Measurements from ENCODE around the gene KRTAP5-6.
"Not testable (repeated sequence)": the region's sequence is repeated elsewhere in the genome, so short reads cannot be mapped to it uniquely, and the experiment has no call there.

The KRTAP5-6 gene

DNA sequence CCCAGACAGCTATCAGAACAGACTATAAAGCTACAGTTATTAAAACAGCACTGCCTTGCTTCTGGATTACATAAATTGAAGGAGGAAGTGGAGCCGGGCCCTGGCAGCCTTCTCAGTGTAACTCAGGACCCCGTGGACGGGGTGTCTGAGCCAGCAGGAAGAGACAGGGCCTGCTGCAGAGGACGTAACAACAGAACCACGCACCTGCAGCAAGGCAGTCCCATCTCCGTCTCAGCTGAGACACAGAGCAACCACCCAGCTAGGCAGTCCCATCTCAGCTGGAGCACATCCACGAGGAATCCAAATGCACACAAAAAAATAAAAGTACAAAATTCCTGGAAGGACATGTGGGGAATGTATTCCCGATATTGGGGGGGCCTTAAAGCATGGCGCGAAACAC lies 17.1 kb upstream of the KRTAP5-6 start:
- no peaks in the 10 kb centered on the region for H3K4me1 ChIP-seq (ENCODE audit: control insufficient read depth, insufficient read depth, low read length)
- H3K27me3 ChIP-seq (ENCODE audit: control insufficient read depth, insufficient read depth, low read length): peaks cover 19% of the 10 kb centered on the region
- H3K9ac ChIP-seq (ENCODE audit: low read length): no peak overlapping the region
- H3K36me3 ChIP-seq (ENCODE audit: control insufficient read depth, insufficient read depth, low read length): no peaks in the 10 kb centered on the region
- H3K4me3 ChIP-seq (ENCODE audit: low read length): no peak overlapping the region
- H3K9me3 ChIP-seq (ENCODE audit: control insufficient read depth, low read length): no peaks in the 10 kb centered on the region

DNA sequence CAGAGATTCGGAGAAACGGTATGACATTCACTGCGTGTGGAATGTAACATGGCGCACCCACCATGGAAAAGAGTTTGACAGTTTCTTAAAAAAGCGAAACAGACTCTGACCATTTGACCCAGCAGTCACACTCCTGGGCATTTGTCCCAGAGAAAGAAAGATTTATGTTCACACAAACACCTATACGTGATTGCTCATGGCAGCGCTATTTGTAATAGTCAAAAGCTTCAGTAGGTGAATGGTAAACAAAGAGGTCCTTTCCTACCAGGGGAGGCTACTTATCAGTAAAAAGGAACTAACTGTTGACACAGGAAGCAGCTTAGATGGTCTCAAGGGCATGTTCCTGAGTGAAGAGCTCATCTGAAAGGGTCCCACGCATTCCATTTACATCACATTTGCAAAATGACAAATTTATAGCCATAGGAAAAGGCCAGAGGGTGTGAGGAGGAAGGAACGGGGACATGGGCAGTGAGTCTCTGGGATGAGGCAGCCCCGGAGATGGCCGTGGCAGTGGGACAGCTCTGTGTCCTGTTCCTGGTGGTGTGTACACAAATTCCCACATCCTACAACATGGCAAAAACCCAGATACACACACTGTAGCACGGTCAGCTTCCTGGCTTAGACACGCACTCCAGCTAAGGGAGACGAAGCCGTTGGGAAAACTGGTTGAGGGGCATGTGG lies 14.6 kb upstream of the KRTAP5-6 start:
- Histone ChIP-seq H3K36me3 (ENCODE audit: control insufficient read depth, insufficient read depth, low read length) (no peaks in the 10 kb centered on the region), H3K4me1 (ENCODE audit: control insufficient read depth, insufficient read depth, low read length) (no peaks in the 10 kb centered on the region), H3K9me3 (ENCODE audit: control insufficient read depth, low read length) (no peaks in the 10 kb centered on the region), H3K9ac (ENCODE audit: low read length) (no peak overlapping the region), H3K27me3 (ENCODE audit: control insufficient read depth, insufficient read depth, low read length) (peaks cover 10% of the 10 kb centered on the region), H3K4me3 (ENCODE audit: low read length) (no peak overlapping the region)

DNA sequence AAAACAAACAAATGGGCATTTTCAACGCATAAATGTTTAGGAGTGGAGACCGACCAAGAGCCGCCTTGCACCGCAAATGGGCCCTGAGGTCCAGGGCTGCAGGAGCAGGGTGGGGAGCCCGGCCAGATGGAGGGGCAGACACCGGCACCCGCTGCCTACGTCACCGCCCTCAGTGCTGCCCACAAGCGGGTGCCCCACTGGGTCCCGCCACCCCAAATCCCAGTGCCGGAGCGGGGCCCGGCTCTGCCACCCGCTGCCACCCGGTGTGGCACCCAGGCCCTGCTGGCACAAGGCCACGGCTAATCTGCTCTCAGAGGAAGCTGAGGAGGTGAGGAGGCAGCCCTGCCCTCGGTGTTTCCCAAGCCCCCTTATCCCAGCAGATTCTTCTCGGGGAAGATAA lies 13.8 kb upstream of the KRTAP5-6 start:
- not testable (repeated sequence) for H3K4me1 ChIP-seq (ENCODE audit: control insufficient read depth, insufficient read depth, low read length); H3K9me3 ChIP-seq (ENCODE audit: control insufficient read depth, low read length); H3K9ac ChIP-seq (ENCODE audit: low read length); H3K4me3 ChIP-seq (ENCODE audit: low read length); H3K36me3 ChIP-seq (ENCODE audit: control insufficient read depth, insufficient read depth, low read length)
- peaks cover 10% of the 10 kb centered on the region for H3K27me3 ChIP-seq (ENCODE audit: control insufficient read depth, insufficient read depth, low read length)

DNA sequence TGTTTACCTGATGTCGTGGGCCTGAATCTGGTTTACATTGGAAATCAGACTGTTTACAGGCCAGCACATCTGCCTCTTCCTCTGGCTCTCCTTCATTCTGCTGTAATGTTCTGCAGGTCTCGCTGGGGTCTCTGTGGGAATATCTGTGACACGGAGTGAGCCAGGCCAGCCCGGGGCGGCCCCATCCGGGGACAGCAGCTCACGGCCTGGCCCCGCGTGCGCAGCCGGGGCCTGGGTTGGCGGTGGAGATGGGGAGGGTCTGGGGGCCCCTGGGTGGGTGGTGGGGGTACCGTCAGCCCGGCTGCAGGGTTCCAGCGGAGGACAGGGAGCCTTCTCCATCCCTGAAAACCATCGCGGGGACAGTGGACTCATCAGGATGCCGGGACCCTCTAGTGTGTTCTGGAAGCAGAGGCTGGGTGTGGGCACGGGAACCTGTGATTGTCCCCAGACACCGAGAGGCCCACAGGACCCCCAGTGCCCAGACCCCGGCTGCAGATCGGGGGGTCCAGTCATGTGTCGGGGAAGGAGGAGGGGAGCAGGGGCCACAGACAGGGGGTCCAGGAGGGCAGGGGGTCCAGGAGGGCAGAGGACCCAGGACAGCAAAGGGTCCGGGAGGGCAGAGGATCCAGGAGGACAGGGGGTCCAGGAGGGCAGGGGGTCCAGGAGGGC lies 13.0 kb upstream of the KRTAP5-6 start:
- not testable (repeated sequence) for H3K9ac ChIP-seq (ENCODE audit: low read length); H3K36me3 ChIP-seq (ENCODE audit: control insufficient read depth, insufficient read depth, low read length); H3K4me3 ChIP-seq (ENCODE audit: low read length); H3K4me1 ChIP-seq (ENCODE audit: control insufficient read depth, insufficient read depth, low read length); H3K9me3 ChIP-seq (ENCODE audit: control insufficient read depth, low read length)
- H3K27me3 ChIP-seq (ENCODE audit: control insufficient read depth, insufficient read depth, low read length): peaks cover 10% of the 10 kb centered on the region

DNA sequence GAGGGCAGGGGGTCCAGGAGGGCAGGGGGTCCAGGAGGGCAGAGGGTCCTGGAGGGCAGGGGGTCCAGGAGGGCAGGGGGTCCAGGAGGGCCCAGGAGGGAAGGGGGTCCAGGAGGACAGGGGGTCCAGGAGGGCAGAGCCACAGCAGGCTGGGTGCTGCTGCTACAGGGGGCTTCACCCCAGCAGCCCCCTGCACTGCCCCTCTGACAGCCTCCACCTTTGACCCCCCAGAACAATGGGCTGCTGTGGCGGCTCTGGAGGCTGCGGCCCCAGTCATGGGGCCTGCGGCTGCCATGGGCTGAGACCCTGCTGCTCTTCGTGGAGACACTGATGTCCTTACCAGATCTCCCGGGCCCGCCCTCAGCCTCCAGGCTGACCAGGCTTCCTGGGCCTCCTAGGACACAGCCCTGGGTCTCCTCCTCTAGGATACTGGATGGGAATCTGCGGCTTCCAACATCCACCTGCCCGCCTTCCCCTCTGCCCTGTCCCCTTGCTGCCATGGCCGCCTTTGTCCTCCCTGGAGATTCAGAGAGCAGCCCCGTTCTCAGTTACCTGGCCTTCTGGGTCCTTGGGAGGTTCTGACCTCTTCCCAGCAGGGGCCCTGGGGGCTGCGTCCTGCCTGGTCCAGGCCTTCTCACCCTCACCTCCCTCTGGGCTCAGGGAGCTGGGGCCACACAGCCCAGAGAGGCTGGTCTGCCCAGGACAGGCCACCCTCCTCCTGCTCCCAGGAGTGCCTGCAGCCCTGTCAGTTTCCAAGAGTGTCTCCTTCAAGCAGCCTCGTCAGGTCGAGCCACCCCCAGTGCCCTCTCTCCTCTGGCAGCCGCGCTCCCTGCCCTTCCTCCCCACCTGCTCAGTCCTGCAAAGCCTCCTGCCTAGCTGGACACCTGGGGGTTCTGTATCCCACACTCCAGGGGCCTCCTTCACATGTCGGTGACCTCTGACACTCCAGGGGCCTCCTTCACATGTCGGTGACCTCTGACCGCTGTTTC lies 11.8 kb upstream of the KRTAP5-6 start:
- H3K4me3 ChIP-seq (ENCODE audit: low read length): not testable (repeated sequence)

DNA sequence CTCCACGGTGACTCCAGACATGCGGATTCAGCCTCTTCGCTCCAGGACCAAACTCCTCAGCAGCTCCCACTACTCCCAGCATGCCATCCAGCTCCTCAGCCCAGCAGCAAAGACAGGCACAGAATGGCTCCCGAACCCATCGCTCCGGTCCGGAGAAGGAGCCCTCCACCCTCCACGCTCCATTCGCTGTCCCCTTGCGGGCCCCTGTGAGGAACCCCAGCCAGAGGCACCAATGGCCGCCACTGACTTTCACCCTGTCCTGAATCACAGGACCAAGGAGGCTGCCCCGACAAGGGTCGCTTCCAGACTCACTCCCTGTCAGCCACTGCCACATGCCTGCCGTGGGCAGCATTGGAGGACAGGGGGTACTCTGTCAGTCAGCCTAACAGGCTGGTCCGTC lies 10.8 kb upstream of the KRTAP5-6 start:
- H3K36me3 ChIP-seq (ENCODE audit: control insufficient read depth, insufficient read depth, low read length); H3K9ac ChIP-seq (ENCODE audit: low read length); H3K9me3 ChIP-seq (ENCODE audit: control insufficient read depth, low read length); H3K4me3 ChIP-seq (ENCODE audit: low read length): not testable (repeated sequence)
- peaks cover 14% of the 10 kb centered on the region for H3K4me1 ChIP-seq (ENCODE audit: control insufficient read depth, insufficient read depth, low read length)
- H3K27me3 ChIP-seq (ENCODE audit: control insufficient read depth, insufficient read depth, low read length): peaks cover 20% of the 10 kb centered on the region

More for the DNA sequence above, 11.8 kb upstream of the KRTAP5-6 start:
- H3K4me1 ChIP-seq (ENCODE audit: control insufficient read depth, insufficient read depth, low read length); H3K36me3 ChIP-seq (ENCODE audit: control insufficient read depth, insufficient read depth, low read length); H3K9me3 ChIP-seq (ENCODE audit: control insufficient read depth, low read length); H3K9ac ChIP-seq (ENCODE audit: low read length): not testable (repeated sequence)
- peaks cover 11% of the 10 kb centered on the region for H3K27me3 ChIP-seq (ENCODE audit: control insufficient read depth, insufficient read depth, low read length)

DNA sequence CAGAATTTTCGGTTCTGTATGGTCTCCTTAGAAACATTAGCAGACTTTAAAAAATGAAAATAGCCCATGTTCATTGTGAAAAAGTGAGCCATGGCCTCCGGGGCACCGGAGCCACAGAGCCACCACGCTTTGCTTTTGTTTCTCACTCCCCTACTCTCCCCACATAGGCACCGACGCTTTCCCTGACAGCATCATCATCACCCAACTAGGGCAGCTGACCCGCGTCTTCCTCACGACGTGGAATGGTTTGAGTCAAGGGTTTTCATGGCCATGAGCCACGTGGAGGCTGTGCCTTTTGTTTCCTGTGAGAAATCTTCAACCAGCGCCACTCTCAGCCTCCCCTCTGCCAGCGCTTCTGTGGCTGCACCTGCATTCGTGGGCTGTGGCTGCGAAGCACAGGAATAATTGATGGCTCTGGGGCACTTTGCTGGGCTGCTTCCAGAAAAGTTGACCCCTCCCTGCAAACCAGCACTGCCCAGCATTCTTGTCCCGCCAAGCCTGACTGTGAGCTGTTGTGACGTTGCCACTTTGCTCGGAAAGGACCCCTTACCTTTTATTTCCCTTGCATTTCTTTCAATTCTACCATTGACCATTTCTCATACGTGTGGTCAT lies 8.6 kb upstream of the KRTAP5-6 start:
- not testable (repeated sequence) for H3K36me3 ChIP-seq (ENCODE audit: control insufficient read depth, insufficient read depth, low read length); H3K4me3 ChIP-seq (ENCODE audit: low read length); H3K9ac ChIP-seq (ENCODE audit: low read length); H3K9me3 ChIP-seq (ENCODE audit: control insufficient read depth, low read length)
- Histone ChIP-seq H3K27me3 (ENCODE audit: control insufficient read depth, insufficient read depth, low read length) (peaks cover 23% of the 10 kb centered on the region), H3K4me1 (ENCODE audit: control insufficient read depth, insufficient read depth, low read length) (peaks cover 25% of the 10 kb centered on the region)

DNA sequence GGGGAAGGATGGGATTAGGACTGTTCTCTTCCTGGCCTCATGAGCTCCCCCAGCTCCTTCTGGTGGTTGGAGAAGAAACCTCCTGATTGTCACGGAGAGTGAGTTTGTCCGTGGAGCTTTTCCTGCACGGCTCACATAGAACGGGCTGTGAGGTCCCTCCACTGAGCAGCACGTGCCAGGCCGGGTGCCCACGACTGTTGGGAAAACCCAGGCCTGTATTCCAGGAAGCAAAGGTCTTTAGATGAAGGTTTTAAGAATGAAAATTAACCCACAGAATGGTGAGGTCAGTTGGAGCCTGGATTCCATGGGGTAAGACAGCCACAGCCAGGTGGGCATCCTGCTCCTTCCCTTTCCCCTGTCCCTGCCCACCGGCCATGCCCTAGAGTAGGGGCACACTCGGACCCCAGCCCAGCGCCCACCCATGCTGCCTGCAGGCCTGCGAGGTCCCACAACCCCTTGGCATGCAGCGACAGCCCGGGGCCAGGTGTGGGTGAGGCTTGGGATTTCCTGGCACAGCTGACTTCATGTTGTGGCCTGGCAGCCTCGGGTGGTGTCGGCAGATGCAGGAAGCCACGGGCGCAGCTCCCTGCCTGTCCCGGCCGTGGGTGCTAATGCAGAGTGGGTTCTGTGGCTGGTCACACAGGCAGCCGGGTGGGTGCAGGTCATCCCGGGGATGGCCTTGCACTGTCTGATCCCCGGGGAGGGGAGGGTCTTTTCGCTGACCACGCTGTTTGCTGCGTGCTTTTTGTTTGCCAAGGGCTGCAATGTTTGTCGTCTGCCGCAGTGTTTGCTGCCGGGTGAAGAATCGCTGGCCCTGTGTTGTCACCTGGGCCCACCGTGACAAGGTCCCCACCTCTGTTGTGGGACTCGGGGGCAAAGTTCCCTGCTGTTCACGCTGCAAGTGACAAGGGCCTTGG lies 7.5 kb upstream of the KRTAP5-6 start:
- H3K9ac ChIP-seq (ENCODE audit: low read length); H3K4me3 ChIP-seq (ENCODE audit: low read length); H3K9me3 ChIP-seq (ENCODE audit: control insufficient read depth, low read length); H3K36me3 ChIP-seq (ENCODE audit: control insufficient read depth, insufficient read depth, low read length): not testable (repeated sequence)
- Histone ChIP-seq H3K27me3 (ENCODE audit: control insufficient read depth, insufficient read depth, low read length) (peaks cover 23% of the 10 kb centered on the region), H3K4me1 (ENCODE audit: control insufficient read depth, insufficient read depth, low read length) (peaks cover 34% of the 10 kb centered on the region)

DNA sequence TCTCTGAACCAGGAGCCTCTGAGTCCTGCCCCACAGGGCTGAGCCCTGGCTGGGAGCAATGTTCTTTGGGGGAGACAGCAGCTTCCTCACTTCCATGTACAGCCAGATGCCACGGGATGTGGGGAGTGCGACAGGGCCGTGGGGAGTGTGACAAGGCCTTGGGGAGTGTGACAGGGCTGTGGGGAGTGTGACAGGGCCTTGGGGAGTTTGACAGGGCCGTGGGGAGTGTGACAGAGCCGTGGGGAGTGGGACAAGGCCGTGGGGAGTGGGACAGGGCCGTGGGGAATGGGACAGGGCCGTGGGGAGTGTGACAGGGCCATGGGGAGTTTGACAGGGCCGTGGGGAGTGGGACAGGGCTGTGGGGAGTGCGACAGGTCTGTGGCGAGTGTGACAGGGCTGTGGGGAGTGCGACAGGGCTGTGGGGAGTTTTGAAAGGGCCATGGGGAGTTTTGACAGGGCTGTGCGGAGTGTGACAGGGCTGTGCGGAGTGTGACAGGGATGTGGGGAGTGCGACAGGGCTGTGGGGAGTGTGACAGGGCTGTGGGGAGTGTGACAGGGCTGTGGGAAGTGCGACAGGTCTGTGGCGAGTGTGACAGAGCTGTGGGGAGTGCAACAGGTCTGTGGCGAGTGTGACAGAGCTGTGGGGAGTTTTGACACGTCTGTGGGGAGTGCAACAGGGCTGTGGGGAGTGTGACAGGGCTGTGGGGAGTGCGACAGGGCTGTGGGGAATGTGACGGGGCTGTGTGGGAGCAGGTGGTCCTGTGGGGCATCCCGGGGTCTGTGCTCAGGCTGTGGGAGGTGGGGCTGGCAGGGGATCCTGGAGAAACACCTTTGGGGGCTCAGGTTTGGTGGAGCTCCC lies 6.6 kb upstream of the KRTAP5-6 start:
- no peaks in the 10 kb centered on the region for H3K9me3 ChIP-seq (ENCODE audit: control insufficient read depth, low read length)
- no peak overlapping the region for H3K9ac ChIP-seq (ENCODE audit: low read length)
- H3K4me1 ChIP-seq (ENCODE audit: control insufficient read depth, insufficient read depth, low read length): peaks cover 34% of the 10 kb centered on the region
- H3K27me3 ChIP-seq (ENCODE audit: control insufficient read depth, insufficient read depth, low read length): peaks cover 26% of the 10 kb centered on the region
- H3K4me3 ChIP-seq (ENCODE audit: low read length): no peak overlapping the region
- H3K36me3 ChIP-seq (ENCODE audit: control insufficient read depth, insufficient read depth, low read length): no peaks in the 10 kb centered on the region

DNA sequence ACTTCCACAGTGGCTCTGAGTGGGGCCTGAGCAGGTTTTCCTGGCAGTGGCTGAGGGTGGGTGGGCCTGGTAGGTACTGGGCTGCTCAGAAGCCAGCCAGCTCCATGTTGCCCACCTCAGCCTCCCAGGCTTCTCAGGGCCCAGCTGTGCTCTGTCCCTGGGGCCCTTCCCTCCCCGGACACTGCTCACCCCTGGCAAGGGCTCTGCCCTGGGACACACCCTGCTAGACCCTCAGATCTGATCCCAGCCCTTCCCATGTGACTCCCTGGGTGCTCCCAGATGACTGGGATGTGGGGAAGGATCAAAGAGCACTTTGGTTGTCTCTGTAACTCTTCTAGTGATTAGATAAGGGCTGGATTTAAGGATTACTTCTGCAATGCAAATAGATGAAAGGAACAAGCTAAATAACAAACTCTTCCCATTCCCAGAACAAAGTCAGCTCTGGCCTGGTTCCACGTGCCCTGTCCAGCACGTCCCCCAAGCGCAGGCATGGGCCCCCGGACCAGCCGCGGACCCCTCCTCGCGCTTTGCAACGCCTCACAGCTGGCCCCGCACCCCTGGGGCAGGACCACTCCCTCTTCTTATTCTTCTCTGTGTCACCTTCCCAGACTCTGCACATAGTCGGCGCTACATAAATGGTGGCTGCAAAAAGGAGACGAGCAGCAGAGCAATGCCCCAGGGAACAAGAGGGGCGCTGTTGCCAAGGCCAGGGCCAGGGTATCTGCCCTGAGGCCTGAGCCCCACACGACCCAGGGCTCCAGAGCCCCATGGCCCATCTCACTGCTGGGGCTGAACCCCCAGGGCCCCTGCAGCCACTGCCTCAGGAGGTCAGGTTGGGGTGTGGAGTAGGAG lies 5.7 kb upstream of the KRTAP5-6 start:
- no peak overlapping the region for H3K9ac ChIP-seq (ENCODE audit: low read length)
- H3K36me3 ChIP-seq (ENCODE audit: control insufficient read depth, insufficient read depth, low read length): no peaks in the 10 kb centered on the region
- peaks cover 34% of the 10 kb centered on the region for H3K4me1 ChIP-seq (ENCODE audit: control insufficient read depth, insufficient read depth, low read length)
- no peaks in the 10 kb centered on the region for H3K9me3 ChIP-seq (ENCODE audit: control insufficient read depth, low read length)
- H3K27me3 ChIP-seq (ENCODE audit: control insufficient read depth, insufficient read depth, low read length): peaks cover 29% of the 10 kb centered on the region
- no peak overlapping the region for H3K4me3 ChIP-seq (ENCODE audit: low read length)
